ENCODE results near the gene EBF3. TPM values are rescaled to one million over a fixed set of nuclear protein-coding genes. Genes with fewer than 3 reads are reported as not detected.

Gene EBF3
- total RNA-seq, 3 donors from 2014 or later = 0.23 to 2.8 (median 0.89) TPM

DNA sequence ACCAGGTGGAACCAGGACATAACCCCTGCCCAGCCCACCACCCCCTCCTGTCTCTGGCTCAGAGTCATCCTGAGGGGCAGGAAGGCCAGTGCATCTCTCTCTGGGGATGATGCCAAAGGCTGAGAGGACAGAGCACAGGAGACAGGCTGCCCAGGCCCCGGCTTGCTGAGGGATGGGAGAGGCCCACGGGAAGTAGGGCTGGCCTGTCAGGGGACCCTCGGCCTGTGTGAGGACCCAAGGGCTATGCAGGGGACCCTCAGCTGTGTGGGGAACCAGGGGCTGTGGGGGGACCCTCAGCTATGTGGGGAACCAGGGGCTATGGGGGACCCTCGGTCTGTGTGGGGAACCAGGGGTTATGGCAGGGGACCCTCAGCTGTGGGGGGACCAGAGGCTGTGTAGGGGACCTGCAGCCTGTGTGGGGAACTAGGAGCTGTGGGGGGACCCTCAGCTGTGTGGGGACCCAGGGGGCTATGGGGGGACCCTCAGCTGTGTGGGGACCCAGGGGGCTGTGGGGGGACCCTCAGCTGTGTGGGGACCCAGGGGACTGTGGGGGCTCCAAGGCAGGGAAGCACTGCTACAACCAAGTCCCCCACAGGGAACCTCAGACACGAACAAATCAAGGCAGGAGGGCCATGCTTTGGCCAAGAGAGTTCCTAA, 27.7 kb downstream of the EBF3 start:
- Histone ChIP-seq H3K4me3 (no peak overlapping the region), H3K36me3 (ENCODE audit: low read depth) (no peaks in the 10 kb centered on the region), H3K9me3 (no peaks in the 10 kb centered on the region), H3K4me1 (ENCODE audit: low read depth) (no peaks in the 10 kb centered on the region)
- TF ChIP-seq, protein P1, sequence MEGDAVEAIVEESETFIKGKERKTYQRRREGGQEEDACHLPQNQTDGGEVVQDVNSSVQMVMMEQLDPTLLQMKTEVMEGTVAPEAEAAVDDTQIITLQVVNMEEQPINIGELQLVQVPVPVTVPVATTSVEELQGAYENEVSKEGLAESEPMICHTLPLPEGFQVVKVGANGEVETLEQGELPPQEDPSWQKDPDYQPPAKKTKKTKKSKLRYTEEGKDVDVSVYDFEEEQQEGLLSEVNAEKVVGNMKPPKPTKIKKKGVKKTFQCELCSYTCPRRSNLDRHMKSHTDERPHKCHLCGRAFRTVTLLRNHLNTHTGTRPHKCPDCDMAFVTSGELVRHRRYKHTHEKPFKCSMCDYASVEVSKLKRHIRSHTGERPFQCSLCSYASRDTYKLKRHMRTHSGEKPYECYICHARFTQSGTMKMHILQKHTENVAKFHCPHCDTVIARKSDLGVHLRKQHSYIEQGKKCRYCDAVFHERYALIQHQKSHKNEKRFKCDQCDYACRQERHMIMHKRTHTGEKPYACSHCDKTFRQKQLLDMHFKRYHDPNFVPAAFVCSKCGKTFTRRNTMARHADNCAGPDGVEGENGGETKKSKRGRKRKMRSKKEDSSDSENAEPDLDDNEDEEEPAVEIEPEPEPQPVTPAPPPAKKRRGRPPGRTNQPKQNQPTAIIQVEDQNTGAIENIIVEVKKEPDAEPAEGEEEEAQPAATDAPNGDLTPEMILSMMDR (IDR thresholded peaks at IDR 0.05) = no peak
- ATAC-seq = no peak
- peak in 1 of 3 donors; percentile 29 for DNase-seq
- intact Hi-C loops (cut with DNase I, micrococcal nuclease) = no loop called here

- Histone ChIP-seq H3K9me3 (no peaks in the 10 kb centered on the region), H3K4me1 (ENCODE audit: low read depth) (no peaks in the 10 kb centered on the region), H3K36me3 (ENCODE audit: low read depth) (no peaks in the 10 kb centered on the region), H3K4me3 (no peak overlapping the region)
- DNase-seq = peak in 1 of 3 donors; percentile 11
- intact Hi-C loops (cut with DNase I, micrococcal nuclease) = no loop called here
- ATAC-seq = no peak
- TF ChIP-seq, protein P1 (IDR thresholded peaks at IDR 0.05) = no peak
Observed at GRCh38 chr10:129935867-129936152, 28.3 kb downstream of the EBF3 start.

- no peaks in the 10 kb centered on the region for H3K4me1 ChIP-seq (ENCODE audit: low read depth)
- intact Hi-C loops (cut with DNase I, micrococcal nuclease) = no loop called here
- no peaks in the 10 kb centered on the region for H3K9me3 ChIP-seq
- DNase-seq = peak in 1 of 3 donors; percentile 26
- ATAC-seq = no peak
- H3K36me3 ChIP-seq (ENCODE audit: low read depth) = no peaks in the 10 kb centered on the region
- no peak overlapping the region for H3K4me3 ChIP-seq
- TF ChIP-seq, protein P1 (IDR thresholded peaks at IDR 0.05) = no peak
Observed at GRCh38 chr10:129935102-129935866, 28.8 kb downstream of the EBF3 start.

DNA sequence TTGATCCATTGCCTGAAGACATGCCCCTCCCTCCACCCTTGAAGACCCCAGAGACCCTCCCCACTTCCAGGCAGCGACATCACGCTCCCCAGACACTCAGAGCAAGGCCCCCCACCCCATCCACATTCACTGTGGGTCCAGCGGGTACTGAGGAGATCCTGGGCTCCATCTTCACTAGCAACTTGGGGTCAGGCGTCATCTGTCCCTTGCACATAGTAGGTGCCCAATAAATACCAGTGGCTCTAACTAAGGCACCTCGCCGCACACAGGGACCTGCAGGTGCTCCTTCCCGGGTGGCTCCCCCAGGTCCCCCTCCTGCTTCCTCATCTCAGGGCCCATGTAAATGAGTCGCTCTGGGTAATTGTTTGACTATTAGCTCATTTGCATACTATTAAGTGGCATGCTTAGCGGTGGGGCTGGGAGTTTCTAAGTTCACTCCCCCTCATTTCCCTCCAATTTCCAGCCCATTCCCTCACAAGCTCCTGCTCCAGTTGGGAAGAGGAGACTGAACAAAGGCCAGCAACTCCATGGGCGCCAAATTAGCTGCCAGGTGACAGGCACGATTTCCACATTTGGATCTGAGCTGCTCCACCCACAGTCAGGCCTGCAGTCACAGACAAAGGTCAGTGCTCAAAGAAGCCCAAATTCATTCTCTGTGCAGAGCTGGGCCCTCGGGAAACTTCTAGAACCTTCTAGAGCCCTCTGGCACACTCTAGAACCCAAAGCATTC, 29.7 kb downstream of the EBF3 start:
- Histone ChIP-seq H3K36me3 (ENCODE audit: low read depth) (no peaks in the 10 kb centered on the region), H3K9me3 (no peaks in the 10 kb centered on the region), H3K4me3 (no peak overlapping the region), H3K4me1 (ENCODE audit: low read depth) (no peaks in the 10 kb centered on the region)
- intact Hi-C loops (cut with DNase I, micrococcal nuclease) = no loop called here
- DNase-seq (peak in 1 of 3 donors; percentile 12), ATAC-seq (no peak)
- TF ChIP-seq, protein P1 (IDR thresholded peaks at IDR 0.05) = no peak

DNA sequence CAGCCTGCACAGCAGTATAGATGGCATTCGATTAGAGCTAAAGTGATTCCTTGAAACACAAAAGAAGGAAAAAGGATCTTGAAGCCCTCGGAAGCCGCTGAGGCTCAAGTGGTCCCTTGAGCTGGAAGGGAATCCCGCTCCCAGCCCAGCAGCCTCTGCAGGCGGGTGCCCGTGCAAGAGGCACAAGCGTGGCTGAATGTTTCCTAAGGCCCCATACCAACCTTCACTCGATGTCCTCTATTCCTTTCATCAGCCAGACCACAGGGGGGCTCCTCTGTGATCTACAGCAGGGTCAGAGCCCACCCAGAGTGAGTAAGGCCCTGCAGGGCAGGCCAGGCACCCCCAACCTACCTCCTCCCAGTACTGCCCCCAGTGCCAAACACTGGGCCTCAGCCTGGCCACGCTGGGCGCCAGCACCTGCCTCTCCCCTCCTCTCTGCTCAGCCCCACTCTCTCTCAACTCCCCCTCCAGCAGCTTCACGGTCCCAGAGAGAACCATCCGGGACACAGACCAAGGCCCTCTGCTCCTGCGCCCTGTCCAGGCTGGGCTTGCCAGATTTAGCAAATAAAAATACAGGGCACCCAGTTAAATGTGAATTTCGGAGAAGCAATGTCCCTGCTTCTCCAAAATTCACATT, 30.5 kb downstream of the EBF3 start:
- Histone ChIP-seq H3K4me3 (no peak overlapping the region), H3K36me3 (ENCODE audit: low read depth) (no peaks in the 10 kb centered on the region), H3K4me1 (ENCODE audit: low read depth) (no peaks in the 10 kb centered on the region), H3K9me3 (no peaks in the 10 kb centered on the region)
- intact Hi-C loops (cut with DNase I, micrococcal nuclease) = no loop called here
- peak in 1 of 3 donors; percentile 14 for DNase-seq
- ATAC-seq = no peak
- TF ChIP-seq, protein P1 (IDR thresholded peaks at IDR 0.05) = no peak

All from mucosa of descending colon (tissue), 3 donors.